Muscle of leg (tissue), 11 donors: ENCODE data around the gene PTF1A. TPM values are rescaled to one million over a fixed set of nuclear protein-coding genes. Genes with fewer than 3 reads are reported as not detected.
"Not testable (repeated sequence)": the region's sequence is repeated elsewhere in the genome, so short reads cannot be mapped to it uniquely, and the experiment has no call there.

Experiments used
- DNase-seq: peaks from one replicate; pipeline ENCODE4 v3.0.0; 2013
- H3K27ac ChIP-seq: one replicate; pipeline ENCODE4 v1.5.1; 2013; ENCODE audit warnings: mild to moderate bottlenecking, low read length, control low read depth
- H3K27me3 ChIP-seq: one replicate; pipeline ENCODE4 v1.6.1; 2013; ENCODE audit warnings: low read length; ENCODE audit not compliant: control insufficient read depth, insufficient read depth
- H3K36me3 ChIP-seq: one replicate; pipeline ENCODE4 v1.6.1; 2013; ENCODE audit warnings: low read length; ENCODE audit not compliant: control insufficient read depth, insufficient read depth
- H3K4me1 ChIP-seq: one replicate; pipeline ENCODE4 v1.6.1; 2013; ENCODE audit warnings: low read length; ENCODE audit not compliant: control insufficient read depth, insufficient read depth
- H3K4me3 ChIP-seq: one replicate; pipeline ENCODE4 v1.5.1; 2013; ENCODE audit warnings: low read length, control low read depth
- H3K9me3 ChIP-seq: replicated peaks from 2 replicates; pipeline ENCODE4 v1.6.1; 2013; ENCODE audit warnings: low read depth, low read length; ENCODE audit not compliant: control insufficient read depth
- WGBS: methylation state at CpG from one replicate; pipeline ENCODE4 v1.1.5; 2013; ENCODE audit warnings: missing lambda C conversion rate; ENCODE audit not compliant: insufficient coverage; 5-methylcytosine and 5-hydroxymethylcytosine counted together
- polyA plus RNA-seq, 8 donors: library from polyadenylated mRNA; unstranded; fragments of 120-200 nt; gene quantifications; one replicate each; pipeline versions ENCODE4 v1.2.1 to v1.2.3, GENCODE V29; 2013; ENCODE audit warnings: inconsistent platforms in 1 of 8, low replicate concordance in 1 of 8; ENCODE audit not compliant: insufficient read length in 8 of 8, insufficient read depth in 1 of 8
- total RNA-seq: library from RNA; stranded (reverse); fragments of 120-200 nt; gene quantifications from one replicate; pipeline ENCODE4 v1.2.4, GENCODE V29; 2013

PTF1A gene
- total and polyA plus RNA-seq, 9 donors, result not detected

DNA sequence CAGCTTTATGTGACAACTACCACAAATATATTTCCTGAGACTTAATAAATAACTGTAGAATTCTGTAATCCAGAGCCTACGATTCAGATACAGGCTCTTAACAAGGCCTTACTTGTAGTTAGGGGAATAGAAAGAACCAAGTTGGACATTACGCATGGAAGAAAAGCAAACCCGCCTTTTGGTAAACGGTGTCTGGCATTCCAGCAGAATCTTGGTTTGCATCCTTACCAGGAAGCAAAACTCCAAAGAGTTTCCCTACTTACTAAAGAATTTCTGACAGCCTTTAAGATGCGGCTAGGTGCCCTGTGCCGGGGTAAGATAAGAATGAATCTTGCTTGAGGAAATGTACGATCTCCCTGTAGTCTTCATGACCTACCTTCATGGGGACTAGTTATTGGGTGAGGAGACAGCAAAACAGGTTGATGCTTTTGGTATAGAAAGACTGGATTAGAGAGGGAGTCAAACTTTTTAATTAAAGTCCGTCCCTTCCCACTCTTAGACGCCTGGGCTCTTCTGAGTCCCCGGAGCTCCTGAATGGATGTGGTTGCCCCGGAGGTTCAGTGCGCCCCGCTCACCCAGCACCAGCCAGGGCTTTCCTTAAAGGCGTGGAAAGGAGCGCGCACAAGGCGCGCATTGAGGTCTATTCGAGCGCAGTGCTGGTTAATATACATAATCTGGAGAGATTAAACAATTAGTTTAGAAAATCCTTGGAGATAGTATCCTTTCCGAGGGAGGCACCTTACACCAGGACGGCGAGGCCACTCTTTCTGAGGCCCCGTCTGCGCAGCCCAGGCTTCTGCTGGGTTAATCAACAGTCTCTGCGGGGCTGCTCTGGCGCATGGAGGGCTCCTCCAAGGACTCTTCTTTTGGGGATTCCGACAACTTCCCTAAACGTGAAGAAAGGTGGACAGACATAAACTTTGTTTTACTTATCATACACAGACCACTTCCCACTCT lies 11.5 kb downstream of the PTF1A start:
- H3K27me3 ChIP-seq, result peaks cover 54% of the 10 kb centered on the region
- H3K4me3 ChIP-seq, result no peak overlapping the region
- H3K4me1 ChIP-seq, result peaks cover 3% of the 10 kb centered on the region
- no peaks in the 10 kb centered on the region for H3K9me3 ChIP-seq
- no peak overlapping the region for H3K27ac ChIP-seq
- WGBS, result 19% methylated on average over 14 of the region's 29 CpGs
- no peak for DNase-seq
- no peaks in the 10 kb centered on the region for H3K36me3 ChIP-seq

DNA sequence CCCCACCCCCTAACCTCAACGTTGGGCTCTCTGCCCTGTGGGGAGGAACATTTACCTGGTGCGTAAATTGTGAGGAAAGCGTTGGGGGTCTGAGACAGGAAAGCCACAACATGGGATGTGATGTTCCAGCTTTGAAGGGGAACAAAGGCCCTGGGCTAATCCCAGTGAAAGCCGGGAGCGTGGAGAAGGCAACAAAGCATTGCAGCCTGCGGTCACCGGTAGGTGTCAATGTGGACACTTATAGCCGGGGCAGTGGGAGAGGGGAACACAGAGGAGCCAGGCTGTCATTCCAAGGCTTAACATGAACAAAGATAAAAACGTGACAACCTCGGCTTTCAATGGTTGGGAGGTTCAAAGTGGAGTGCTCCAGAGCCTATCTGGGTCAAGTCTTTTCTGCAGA lies 12.7 kb downstream of the PTF1A start:
- Histone ChIP-seq H3K4me1 (no peaks in the 10 kb centered on the region), H3K27me3 (peaks cover 43% of the 10 kb centered on the region), H3K27ac (no peak overlapping the region), H3K9me3 (no peaks in the 10 kb centered on the region), H3K4me3 (no peak overlapping the region), H3K36me3 (no peaks in the 10 kb centered on the region)
- no peak for DNase-seq
- 3% methylated on average over 7 of the region's 10 CpGs for WGBS

DNA sequence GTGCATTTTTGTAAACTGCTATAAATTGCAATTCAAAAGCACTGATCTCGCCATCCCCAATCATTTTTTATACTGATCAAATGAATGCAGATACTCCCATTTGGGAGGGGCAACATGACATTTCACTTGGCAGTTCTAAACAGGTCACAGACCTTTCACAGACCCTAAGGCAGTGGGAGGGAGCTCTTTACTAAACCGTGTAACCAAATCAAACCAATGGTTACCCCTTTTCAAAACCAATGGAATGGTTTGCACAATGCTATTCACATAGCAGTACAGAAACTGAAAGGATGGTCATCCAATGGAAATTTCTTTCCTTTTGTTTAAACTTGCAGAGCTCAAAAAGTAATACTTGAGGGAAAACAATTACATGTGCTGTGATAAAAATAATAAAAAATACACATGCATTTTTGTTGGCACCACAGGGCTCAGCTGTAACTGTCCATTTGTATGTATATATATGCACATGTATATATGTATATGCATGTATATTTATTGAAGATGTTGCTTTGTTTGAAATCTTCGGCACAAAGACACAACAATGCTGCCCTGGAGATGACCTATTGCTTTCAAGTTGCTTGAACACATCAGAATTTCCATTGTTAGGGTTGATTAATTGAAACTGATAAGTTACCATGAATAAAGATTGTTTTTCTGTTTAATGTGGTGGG lies 14.0 kb downstream of the PTF1A start:
- H3K27me3 ChIP-seq, result peaks cover 32% of the 10 kb centered on the region
- no peak for DNase-seq
- no CpG with 5 or more reads among the region's 3 CpGs for WGBS

DNA sequence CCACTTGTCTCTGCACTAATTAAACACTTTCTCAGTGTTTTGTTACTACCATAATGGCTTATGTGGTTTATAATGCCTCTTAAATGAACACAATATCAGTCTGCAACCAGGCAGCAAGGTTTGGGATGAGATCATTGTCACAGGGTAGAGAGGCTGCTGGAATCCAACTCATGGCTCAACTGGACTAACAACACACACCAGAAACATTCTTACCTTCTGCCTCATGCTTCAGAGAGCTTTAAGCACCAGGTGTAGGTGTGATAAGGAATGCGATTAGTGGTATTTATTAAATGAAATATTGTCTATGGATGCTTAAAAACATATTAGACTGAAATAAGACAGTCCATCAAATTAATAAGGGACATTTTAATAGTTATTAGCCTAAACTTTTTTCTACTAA lies 25.4 kb downstream of the PTF1A start:
- Histone ChIP-seq H3K4me3 (no peak overlapping the region), H3K27ac (no peak overlapping the region), H3K4me1 (no peaks in the 10 kb centered on the region), H3K27me3 (no peaks in the 10 kb centered on the region), H3K36me3 (no peaks in the 10 kb centered on the region), H3K9me3 (no peaks in the 10 kb centered on the region)
- no peak for DNase-seq
- WGBS, result no CpG with 5 or more reads among the region's 1 CpG

More for the DNA sequence above, 14.0 kb downstream of the PTF1A start:
- no peak overlapping the region for H3K27ac ChIP-seq
- no peaks in the 10 kb centered on the region for H3K36me3 ChIP-seq
- no peaks in the 10 kb centered on the region for H3K4me1 ChIP-seq
- H3K9me3 ChIP-seq, result no peaks in the 10 kb centered on the region
- no peak overlapping the region for H3K4me3 ChIP-seq

DNA sequence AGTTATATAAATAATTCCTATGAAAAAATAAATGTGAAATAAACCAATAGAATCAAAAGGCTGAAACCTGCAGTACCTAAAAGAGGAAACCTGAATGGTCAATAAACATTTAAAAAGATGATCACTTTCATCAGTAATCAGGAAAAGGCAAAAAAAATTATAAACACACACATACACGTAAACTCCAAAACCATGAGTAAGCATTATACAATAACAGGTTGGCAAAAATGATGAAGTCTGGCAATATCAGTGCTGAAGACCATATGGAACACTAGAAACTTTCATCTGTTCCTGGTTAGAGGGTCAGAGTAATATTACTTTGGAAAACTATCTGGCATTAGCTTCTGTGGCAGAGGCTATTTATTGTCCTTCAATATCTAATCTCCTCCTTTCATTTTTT lies 38.5 kb downstream of the PTF1A start:
- H3K36me3 ChIP-seq, result no peaks in the 10 kb centered on the region
- peaks cover 2% of the 10 kb centered on the region for H3K27me3 ChIP-seq
- H3K4me1 ChIP-seq, result no peaks in the 10 kb centered on the region
- no CpG with 5 or more reads among the region's 1 CpG for WGBS
- no peak for DNase-seq
- no peaks in the 10 kb centered on the region for H3K9me3 ChIP-seq
- no peak overlapping the region for H3K27ac ChIP-seq
- H3K4me3 ChIP-seq, result no peak overlapping the region

DNA sequence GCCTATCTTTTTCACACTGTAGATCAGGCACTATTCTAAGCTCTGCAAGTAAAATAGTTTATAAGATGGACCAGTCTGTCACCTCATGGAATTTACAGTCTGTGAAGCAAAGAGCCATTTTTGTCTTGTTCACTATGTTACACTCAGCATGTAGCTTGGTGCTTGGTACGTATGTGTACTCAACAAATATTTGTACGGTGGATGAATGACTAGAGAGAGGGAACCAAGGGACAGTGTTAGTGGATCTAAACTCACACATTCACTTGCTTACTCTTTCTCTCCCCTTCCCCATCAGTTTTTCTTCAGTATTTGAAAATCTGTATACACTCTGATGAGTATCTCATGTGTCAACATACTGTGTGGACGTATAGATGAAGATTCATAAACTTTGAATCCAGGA lies 45.9 kb downstream of the PTF1A start:
- WGBS, result 33% methylated on average over 1 of the region's 3 CpGs

DNA sequence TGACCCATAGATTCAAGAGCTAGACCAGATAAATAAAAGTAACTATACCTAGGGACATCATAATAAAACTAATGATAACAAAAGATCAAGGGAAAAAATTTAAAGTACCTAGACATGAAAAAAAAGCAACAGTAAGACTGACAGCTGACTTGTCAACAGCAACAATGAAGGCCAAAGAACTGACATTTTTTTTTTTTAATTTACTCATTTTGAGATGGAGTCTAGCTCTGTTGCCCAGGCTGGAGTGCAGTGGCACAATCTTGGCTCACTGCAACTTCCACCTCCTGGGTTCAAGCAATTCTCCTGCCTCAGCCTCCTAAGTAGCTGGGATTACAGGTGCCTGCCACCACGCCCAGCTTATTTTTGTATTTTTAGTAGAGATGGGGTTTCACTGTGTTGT lies 49.7 kb downstream of the PTF1A start:
- H3K4me3 ChIP-seq, H3K27ac ChIP-seq, DNase-seq, H3K27me3 ChIP-seq, H3K4me1 ChIP-seq, H3K9me3 ChIP-seq, H3K36me3 ChIP-seq: not testable (repeated sequence)
- WGBS, result no CpG with 5 or more reads among the region's 1 CpG

More for the DNA sequence above, 45.9 kb downstream of the PTF1A start:
- Histone ChIP-seq H3K27ac (no peak overlapping the region), H3K4me3 (no peak overlapping the region), H3K27me3 (no peaks in the 10 kb centered on the region), H3K36me3 (no peaks in the 10 kb centered on the region), H3K4me1 (no peaks in the 10 kb centered on the region), H3K9me3 (peaks cover 2% of the 10 kb centered on the region)
- DNase-seq, result no peak

Other genes with a start within 250 kb of the PTF1A start
- 35.6 TPM for gene MSRB2, start 96.7 kb upstream of the PTF1A start, total RNA-seq
- 10 to 100 TPM; 55.0 to 76.4 (median 63.3) TPM for gene MSRB2, start 96.7 kb upstream of the PTF1A start, polyA plus RNA-seq
- 0.04 TPM for gene C10orf67, start 152.5 kb downstream of the PTF1A start, total RNA-seq
- under 1 TPM in 7 of 8 donors, not detected in 1; 0.06 to 0.37 (median 0.23) TPM for gene C10orf67, start 152.5 kb downstream of the PTF1A start, polyA plus RNA-seq
- 24.1 TPM for gene OTUD1, start 246.8 kb downstream of the PTF1A start, total RNA-seq
- 100 to 1,000 TPM in 1 of 8 donors, 10 to 100 TPM in 7; 20.7 to 118 (median 52.3) TPM for gene OTUD1, start 246.8 kb downstream of the PTF1A start, polyA plus RNA-seq